Thyroid gland (tissue), 4 donors: Measurements from ENCODE around the gene SESN1. TPM values are rescaled to one million over a fixed set of nuclear protein-coding genes. Genes with fewer than 3 reads are reported as not detected.
A peak's percentile ranks its signal among the peaks of the same experiment; 100 is the strongest.

Source experiments
- DNase-seq, 2 donors: peaks; one replicate each; pipeline ENCODE4 v3.0.0-alpha.2; 2019
- H3K27ac ChIP-seq, 3 donors: fragments of 200-600 bp; sonication (generic); 1 replicate in 2 of 3; 2 replicates in 1 of 3; pipeline ENCODE4 v1.5.1; 2016 to 2019; ENCODE audit warnings: mild to moderate bottlenecking in 1 of 3, moderate library complexity in 1 of 3
- H3K27me3 ChIP-seq: fragments of 200-600 bp; sonication (generic); one replicate; pipeline ENCODE4 v1.5.1; 2019
- H3K36me3 ChIP-seq, 2 donors: fragments of 200-600 bp; sonication (generic); one replicate each; pipeline ENCODE4 v1.5.1; 2016 to 2019
- H3K4me1 ChIP-seq, 2 donors: fragments of 200-600 bp; sonication (generic); one replicate each; pipeline ENCODE4 v1.5.1; 2017 to 2019
- H3K4me3 ChIP-seq, 3 donors: fragments of 200-600 bp; sonication (generic); replicated peaks in 1 of 3; 1 replicate in 2 of 3; 2 replicates in 1 of 3; pipeline ENCODE4 v1.5.1; 2016; ENCODE audit warnings: mild to moderate bottlenecking in 1 of 3
- H3K9me3 ChIP-seq: fragments of 200-600 bp; sonication (generic); one replicate; pipeline ENCODE4 v1.5.1; 2017
- POLR2A ChIP-seq, 2 donors: fragments of 450-650 bp; IDR thresholded peaks; one replicate each; pipeline ENCODE4 v1.6.1; 2017; ENCODE audit warnings: antibody characterized with exemption in 2 of 2, mild to moderate bottlenecking in 2 of 2, moderate library complexity in 1 of 2
- WGBS, 2 donors: methylation state at CpG; one replicate each; pipeline ENCODE4 v1.1.5; 2017; 5-methylcytosine and 5-hydroxymethylcytosine counted together
- intact Hi-C: fragments of 100-400 bp; cut with DNase I; formaldehyde crosslinking; loops from one replicate; pipeline ENCODE4 v1.15.1; 2023
- total RNA-seq, 4 donors: library from RNA; depleted of rRNA; stranded (reverse); fragments of >200 nt; gene quantifications; one replicate each; pipeline ENCODE4 v1.2.3, GENCODE V29; 2016
- TF ChIP-seq, protein P1 (sequence below), 6 experiments: fragments of 200-600 bp in 3 of 6; fragments of 450-650 bp in 3 of 6; sonication (generic) in 3 of 6; IDR thresholded peaks; one replicate each; pipeline ENCODE4 v1.5.1; 2016 to 2019; ENCODE audit warnings: antibody characterized with exemption in 6 of 6, mild to moderate bottlenecking in 2 of 6, inconsistent platforms in 1 of 6, moderate library complexity in 1 of 6

SESN1 gene
- total RNA-seq, 4 donors from 2014 or later = 43.8 to 68.1 (median 58.1) TPM

- intact Hi-C loops = no loop called here
- TF ChIP-seq POLR2A (IDR thresholded peaks at IDR 0.05) = peak in 1 of 2 donors; percentile 27
- TF ChIP-seq, protein P1, sequence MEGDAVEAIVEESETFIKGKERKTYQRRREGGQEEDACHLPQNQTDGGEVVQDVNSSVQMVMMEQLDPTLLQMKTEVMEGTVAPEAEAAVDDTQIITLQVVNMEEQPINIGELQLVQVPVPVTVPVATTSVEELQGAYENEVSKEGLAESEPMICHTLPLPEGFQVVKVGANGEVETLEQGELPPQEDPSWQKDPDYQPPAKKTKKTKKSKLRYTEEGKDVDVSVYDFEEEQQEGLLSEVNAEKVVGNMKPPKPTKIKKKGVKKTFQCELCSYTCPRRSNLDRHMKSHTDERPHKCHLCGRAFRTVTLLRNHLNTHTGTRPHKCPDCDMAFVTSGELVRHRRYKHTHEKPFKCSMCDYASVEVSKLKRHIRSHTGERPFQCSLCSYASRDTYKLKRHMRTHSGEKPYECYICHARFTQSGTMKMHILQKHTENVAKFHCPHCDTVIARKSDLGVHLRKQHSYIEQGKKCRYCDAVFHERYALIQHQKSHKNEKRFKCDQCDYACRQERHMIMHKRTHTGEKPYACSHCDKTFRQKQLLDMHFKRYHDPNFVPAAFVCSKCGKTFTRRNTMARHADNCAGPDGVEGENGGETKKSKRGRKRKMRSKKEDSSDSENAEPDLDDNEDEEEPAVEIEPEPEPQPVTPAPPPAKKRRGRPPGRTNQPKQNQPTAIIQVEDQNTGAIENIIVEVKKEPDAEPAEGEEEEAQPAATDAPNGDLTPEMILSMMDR (IDR thresholded peaks at IDR 0.05) = no peak
- Histone ChIP-seq H3K4me1 (peaks cover 59 to 62% of the 10 kb centered on the region in 2 donors), H3K27me3 (no peaks in the 10 kb centered on the region), H3K36me3 (no peaks in the 10 kb centered on the region), H3K4me3 (no peak overlapping the region), H3K27ac (peak overlapping the region; percentile 79 to 99 (median 96)), H3K9me3 (no peaks in the 10 kb centered on the region)
- WGBS, 2 donors = 35 to 37% methylated on average over 3 of the region's 3 CpGs
- peak; percentile 42 to 47 for DNase-seq
Observed at GRCh38 chr6:108946695-108947094, 148.0 kb downstream of the SESN1 start.

DNA sequence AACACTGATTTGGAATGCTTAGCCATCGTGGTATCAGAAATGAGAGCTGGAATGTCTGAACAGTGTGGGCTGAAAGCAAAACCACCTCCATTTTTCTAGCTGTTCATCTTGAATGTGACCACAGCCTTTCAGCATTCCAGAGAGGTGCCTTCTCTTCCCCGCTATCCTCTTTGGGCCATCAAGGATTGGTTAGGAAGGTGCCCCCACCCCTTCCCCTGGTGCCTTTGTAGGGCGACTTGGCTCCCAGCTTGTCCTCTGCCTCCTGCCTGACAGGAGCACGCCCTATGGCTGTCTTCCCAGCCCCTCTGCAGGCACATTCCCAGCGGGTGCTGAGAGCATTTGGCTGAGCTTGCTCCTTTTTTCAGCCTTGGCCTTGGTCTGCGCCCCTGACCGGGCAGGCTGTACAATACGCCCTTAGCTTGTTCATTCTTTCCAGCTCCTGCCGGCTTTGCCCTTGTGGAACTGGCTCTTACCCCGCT, 148.9 kb downstream of the SESN1 start:
- Histone ChIP-seq H3K9me3 (no peaks in the 10 kb centered on the region), H3K27ac (peak overlapping the region; percentile 79 to 99 (median 96)), H3K4me3 (no peak overlapping the region), H3K4me1 (peaks cover 59 to 62% of the 10 kb centered on the region in 2 donors), H3K36me3 (no peaks in the 10 kb centered on the region), H3K27me3 (no peaks in the 10 kb centered on the region)
- peak; percentile 86 for DNase-seq
- intact Hi-C loops = no loop called here
- peak in 1 of 2 donors; percentile 69 for TF ChIP-seq POLR2A (IDR thresholded peaks at IDR 0.05)
- TF ChIP-seq, protein P1 (IDR thresholded peaks at IDR 0.05) = no peak
- WGBS, 2 donors = 20 to 29% methylated on average over 10 of the region's 10 CpGs

DNA sequence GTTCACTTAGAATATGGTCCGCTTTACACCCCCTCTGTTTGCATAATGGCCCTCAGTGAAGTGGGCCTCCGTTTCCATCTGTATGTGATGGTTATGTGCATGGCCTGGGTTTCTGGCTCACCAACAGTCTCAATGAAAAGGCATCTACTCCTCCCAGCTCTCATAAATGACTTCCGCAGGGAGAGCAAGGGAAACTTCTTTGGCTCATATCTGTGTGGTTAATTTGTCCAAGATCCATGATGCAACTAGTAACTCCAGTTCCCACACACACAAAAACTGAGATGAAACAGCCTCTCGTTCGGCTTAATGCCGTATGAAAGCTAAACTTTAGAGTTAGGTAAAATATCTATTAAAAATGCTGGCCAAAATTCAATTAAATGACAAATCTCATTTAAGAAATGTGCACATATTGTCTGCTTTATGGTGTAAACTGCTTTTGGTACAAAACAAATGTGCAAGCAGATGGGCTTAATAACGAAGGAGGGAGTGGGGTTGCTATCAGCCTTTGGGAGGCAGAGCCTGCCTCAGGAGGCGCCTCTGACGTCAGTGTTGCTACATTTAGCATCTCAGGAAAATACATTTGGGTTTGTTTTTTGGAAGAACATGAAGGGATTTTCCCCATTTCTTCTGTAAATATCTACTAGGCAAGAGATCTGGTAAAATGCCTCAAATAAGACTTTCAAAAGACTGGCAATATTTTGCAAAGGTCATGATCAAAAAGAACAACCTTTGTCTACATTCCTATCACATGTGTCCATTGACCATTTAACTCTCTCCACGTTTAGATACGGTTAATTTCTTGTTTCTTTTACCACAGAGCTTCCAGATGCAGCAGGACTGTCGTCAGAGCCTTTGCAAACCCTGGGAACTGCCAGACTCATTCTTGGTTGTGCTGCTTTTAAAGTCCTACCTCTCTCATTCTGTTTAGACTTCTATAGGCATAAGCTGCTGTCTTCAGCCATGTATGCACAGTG, 149.7 kb downstream of the SESN1 start:
- no peak for DNase-seq
- Histone ChIP-seq H3K27ac (peak overlapping the region; percentile 79 to 99 (median 96)), H3K4me1 (peaks cover 62 to 63% of the 10 kb centered on the region in 2 donors), H3K36me3 (no peaks in the 10 kb centered on the region), H3K4me3 (no peak overlapping the region), H3K27me3 (no peaks in the 10 kb centered on the region), H3K9me3 (no peaks in the 10 kb centered on the region)
- 55 to 62% methylated on average over 12 of the region's 12 CpGs for whole genome bisulfite sequencing, 2 donors
- TF ChIP-seq POLR2A (IDR thresholded peaks at IDR 0.05) = no peak
- TF ChIP-seq, protein P1 (IDR thresholded peaks at IDR 0.05) = no peak
- intact Hi-C loops = no loop called here

DNA sequence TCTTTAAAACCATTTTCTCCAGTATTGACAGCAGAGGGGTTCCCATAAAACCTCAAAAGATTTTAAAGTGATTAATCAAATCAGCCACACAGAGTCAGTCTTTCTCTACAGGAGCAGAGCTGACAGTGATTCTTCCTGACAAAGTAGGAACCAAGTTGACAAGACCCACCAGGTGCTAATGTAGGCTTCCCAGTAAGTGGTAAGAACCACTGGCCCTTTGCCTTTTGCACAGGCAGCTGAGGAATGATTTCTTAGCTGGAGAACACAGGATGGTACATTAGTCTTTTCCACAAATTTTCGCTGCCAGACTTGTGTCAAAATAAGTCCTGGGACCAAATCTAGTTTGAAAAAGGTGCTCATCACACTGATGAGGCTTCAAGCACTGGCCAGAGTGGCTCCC, 150.6 kb downstream of the SESN1 start:
- Histone ChIP-seq H3K27me3 (no peaks in the 10 kb centered on the region), H3K9me3 (no peaks in the 10 kb centered on the region), H3K36me3 (no peaks in the 10 kb centered on the region), H3K4me3 (no peak overlapping the region), H3K4me1 (peaks cover 56 to 63% of the 10 kb centered on the region in 2 donors), H3K27ac (peak overlapping the region in 2 of 3 donors; percentile 96 to 99)
- DNase-seq = no peak
- no peak for TF ChIP-seq POLR2A (IDR thresholded peaks at IDR 0.05)
- TF ChIP-seq, protein P1 (IDR thresholded peaks at IDR 0.05) = peak in 2 of 6 experiments; percentile 6 to 18
- 100% methylated on average over 1 of the region's 1 CpG for WGBS, 2 donors
- intact Hi-C loops = no loop called here
